Body of pancreas (tissue), 2 donors: ENCODE measurements around the gene DDT. TPM values are rescaled to one million over a fixed set of nuclear protein-coding genes. Genes with fewer than 3 reads are reported as not detected.

Source experiments
- total RNA-seq, 2 donors: library from RNA; depleted of rRNA; stranded (reverse); fragments of >200 nt; gene quantifications; one replicate each; pipeline ENCODE4 v1.1.0, GENCODE V29; 2016

The DDT gene
- total RNA-seq, 2 donors from 2014 or later = 70.3 to 78.4 TPM

Other genes starting within 250 kb of the DDT start
- 1 to 10 TPM; 4.2 to 9.9 TPM for gene ZNF70, start 223.3 kb downstream of the DDT start, total RNA-seq
- gene VPREB3, start 220.0 kb downstream of the DDT start, total RNA-seq = not detected
- not detected for gene C22orf15, start 211.5 kb downstream of the DDT start, total RNA-seq
- 100 to 1,000 TPM in 1 of 2 donors, 10 to 100 TPM in 1; 18.2 to 116 TPM for gene CHCHD10, start 206.5 kb downstream of the DDT start, total RNA-seq
- gene MMP11, start 201.6 kb downstream of the DDT start, total RNA-seq = 1 to 10 TPM; 1.0 to 2.0 TPM
- 100 to 1,000 TPM in 1 of 2 donors, 10 to 100 TPM in 1; 40.2 to 119 TPM for gene SMARCB1, start 187.5 kb downstream of the DDT start, total RNA-seq
- 10 to 100 TPM in 1 of 2 donors, 1 to 10 TPM in 1; 6.2 to 33.3 TPM for gene DERL3, start 135.4 kb downstream of the DDT start, total RNA-seq
- 10 to 100 TPM; 23.6 to 32.3 TPM for gene SLC2A11, start 116.6 kb downstream of the DDT start, total RNA-seq
- gene MIF, start 80.1 kb downstream of the DDT start, total RNA-seq = 100 to 1,000 TPM; 134 to 156 TPM
- gene GSTT2B, start 13.2 kb downstream of the DDT start, total RNA-seq = 10 to 100 TPM in 1 of 2 donors, 1 to 10 TPM in 1; 8.3 to 16.5 TPM
- gene DDTL, start 7.6 kb downstream of the DDT start, total RNA-seq = under 1 TPM in 1 of 2 donors, not detected in 1; 0.66 TPM
- gene GSTT2, start 5.7 kb upstream of the DDT start, total RNA-seq = not detected
- not detected for gene GSTT4, start 31.0 kb upstream of the DDT start, total RNA-seq
- gene CABIN1, start 36.9 kb upstream of the DDT start, total RNA-seq = 10 to 100 TPM; 32.4 to 80.8 TPM
- gene SUSD2, start 207.0 kb upstream of the DDT start, total RNA-seq = 1 to 10 TPM; 4.2 to 7.6 TPM